NCI-H2171 (cell line): ENCODE data around the gene UBE3C.
A peak's percentile ranks its signal among the peaks of the same experiment; 100 is the strongest.

Source experiments
- DNase-seq: peaks from one replicate; lab custom pipeline; 2025; lab: John Stamatoyannopoulos, UW

UBE3C gene

GRCh38 chr7:157177333-157177982 lies 38.7 kb downstream of the UBE3C start:
- no peak for DNase-seq

- no peak for DNase-seq
These were observed 39.3 kb downstream of the UBE3C start for GRCh38 chr7:157177983-157178381.

- DNase-seq, result no peak
These were observed 45.1 kb downstream of the UBE3C start for GRCh38 chr7:157183832-157184231.

- DNase-seq, result no peak
These were observed 49.5 kb downstream of the UBE3C start for GRCh38 chr7:157188091-157188665.

GRCh38 chr7:157189405-157189804 lies 50.7 kb downstream of the UBE3C start:
- no peak for DNase-seq

GRCh38 chr7:157192861-157193260 lies 54.1 kb downstream of the UBE3C start:
- DNase-seq, result no peak

- no peak for DNase-seq
These were observed 54.5 kb downstream of the UBE3C start for GRCh38 chr7:157193274-157193673.

GRCh38 chr7:157194948-157195347 lies 56.2 kb downstream of the UBE3C start:
- DNase-seq, result no peak

GRCh38 chr7:157195868-157196267 lies 57.1 kb downstream of the UBE3C start:
- no peak for DNase-seq

- DNase-seq, result no peak
These were observed 65.4 kb downstream of the UBE3C start for GRCh38 chr7:157204134-157204533.

GRCh38 chr7:157205438-157205837 lies 66.7 kb downstream of the UBE3C start:
- DNase-seq, result no peak

GRCh38 chr7:157208571-157209413 lies 70.1 kb downstream of the UBE3C start:
- DNase-seq, result no peak

- DNase-seq, result no peak
These were observed 72.0 kb downstream of the UBE3C start for GRCh38 chr7:157210682-157211081.

GRCh38 chr7:157211690-157212089 lies 73.0 kb downstream of the UBE3C start:
- DNase-seq, result peak; percentile 85

GRCh38 chr7:157219154-157219553 lies 80.4 kb downstream of the UBE3C start:
- no peak for DNase-seq

- no peak for DNase-seq
These were observed 82.3 kb downstream of the UBE3C start for GRCh38 chr7:157220916-157221569.

GRCh38 chr7:157222687-157223086 lies 84.0 kb downstream of the UBE3C start:
- no peak for DNase-seq

GRCh38 chr7:157224627-157225026 lies 85.9 kb downstream of the UBE3C start:
- DNase-seq, result peak; percentile 9

- no peak for DNase-seq
These were observed 90.2 kb downstream of the UBE3C start for GRCh38 chr7:157228864-157229422.

GRCh38 chr7:157233677-157234076 lies 95.0 kb downstream of the UBE3C start:
- no peak for DNase-seq

- DNase-seq, result no peak
These were observed 95.5 kb downstream of the UBE3C start for GRCh38 chr7:157234271-157234670.
